B cell (primary cell): ENCODE results near the gene GOLGB1. TPM values are rescaled to one million over a fixed set of nuclear protein-coding genes. Genes with fewer than 3 reads are reported as not detected.

Experiments used
- ATAC-seq: fragments of 200-7000 bp; cut with Tn5 transposase; one replicate; pipeline ENCODE4 v1.10.0; 2021; ENCODE audit warnings: low read depth, mild to moderate bottlenecking, moderate number of reproducible peaks, moderate library complexity
- CTCF ChIA-PET: fragments of 350-600 bp; sonication (Branson Sonifier 250); formaldehyde crosslinking; loops from one replicate; lab custom pipeline; 2021; ENCODE audit warnings: antibody characterized with exemption, inconsistent platforms; lab: Charles Lee
- POLR2A ChIA-PET: fragments of 350-600 bp; sonication (Branson Sonifier 250); formaldehyde crosslinking; loops from one replicate; lab custom pipeline; 2021; ENCODE audit warnings: antibody characterized with exemption; lab: Charles Lee
- DNase-seq: peaks from one replicate; pipeline ENCODE4 v3.0.0; 2013
- H2AFZ ChIP-seq: 2 replicates; pipeline ENCODE4 v1.6.1; 2012; ENCODE audit warnings: mild to moderate bottlenecking, low read depth, low read length; ENCODE audit not compliant: insufficient read depth, poor library complexity, severe bottlenecking
- H3K27ac ChIP-seq, 2 donors: 1 replicate in 1 of 2; 2 replicates in 1 of 2; pipeline ENCODE4 v1.5.1; 2012 to 2013; ENCODE audit warnings: low read length in 2 of 2, mild to moderate bottlenecking in 2 of 2, moderate library complexity in 1 of 2
- H3K27me3 ChIP-seq, 4 experiments: fragments of 200-600 bp in 1 of 4; sonication (generic) in 1 of 4; replicated peaks in 1 of 4; 1 replicate in 2 of 4; 2 replicates in 2 of 4; pipeline versions ENCODE4 v1.6.1 to v1.7.0; 2013 to 2016; ENCODE audit warnings: low read length in 3 of 4, mild to moderate bottlenecking in 2 of 4, mixed read lengths in 1 of 4, moderate library complexity in 1 of 4; ENCODE audit not compliant: insufficient read depth in 4 of 4, control insufficient read depth in 3 of 4; ENCODE audit errors: control extremely low read depth in 1 of 4
- H3K36me3 ChIP-seq, 2 experiments: replicated peaks in 1 of 2; 1 replicate in 1 of 2; 2 replicates in 1 of 2; pipeline versions ENCODE4 v1.6.1 to v1.7.1; 2013; ENCODE audit warnings: low read length in 1 of 2; ENCODE audit not compliant: insufficient read depth in 2 of 2, control insufficient read depth in 1 of 2; ENCODE audit errors: control extremely low read depth in 1 of 2, extremely low read depth in 1 of 2
- H3K4me1 ChIP-seq, 2 donors: fragments of 200-600 bp in 1 of 2; sonication (generic) in 1 of 2; 1 replicate in 1 of 2; 2 replicates in 1 of 2; pipeline versions ENCODE4 v1.5.1 to v1.6.1; 2013 to 2017; ENCODE audit warnings: low read length in 2 of 2; ENCODE audit not compliant: control insufficient read depth in 2 of 2, insufficient read depth in 2 of 2
- H3K4me2 ChIP-seq: replicated peaks from 2 replicates; pipeline ENCODE3; 2012; ENCODE audit warnings: mild to moderate bottlenecking, low read depth, low read length; ENCODE audit not compliant: poor library complexity, severe bottlenecking
- H3K4me3 ChIP-seq, 5 experiments: fragments of 200-600 bp in 1 of 5; sonication (generic) in 1 of 5; 1 replicate in 3 of 5; 2 replicates in 2 of 5; pipeline versions ENCODE4 v1.5.1 to v1.7.0; 2011 to 2016; ENCODE audit warnings: low read length in 4 of 5, mild to moderate bottlenecking in 4 of 5, low read depth in 2 of 5, control low read depth in 1 of 5, moderate library complexity in 1 of 5; ENCODE audit not compliant: insufficient read depth in 1 of 5; ENCODE audit errors: control extremely low read depth in 1 of 5, extremely low read depth in 1 of 5
- H3K79me2 ChIP-seq: fragments of 200-600 bp; sonication (generic); one replicate; pipeline ENCODE4 v1.6.0; 2016; ENCODE audit warnings: low read length; ENCODE audit not compliant: control insufficient read depth, insufficient read depth
- H3K9ac ChIP-seq: fragments of 200-600 bp; sonication (generic); 2 replicates; pipeline ENCODE4 v1.6.1; 2017; ENCODE audit warnings: mild to moderate bottlenecking, low read length, moderate library complexity
- H3K9me3 ChIP-seq, 3 donors: one replicate each; pipeline versions ENCODE4 v1.6.1 to v1.7.1; 2013; ENCODE audit warnings: low read length in 2 of 3; ENCODE audit not compliant: control insufficient read depth in 2 of 3, insufficient read depth in 1 of 3; ENCODE audit errors: control extremely low read depth in 1 of 3
- H4K20me1 ChIP-seq: 2 replicates; pipeline ENCODE4 v1.6.0; 2012; ENCODE audit warnings: mild to moderate bottlenecking, low read length; ENCODE audit not compliant: insufficient read depth, control insufficient read depth, poor library complexity, severe bottlenecking
- H3K27ac Mint-ChIP-seq: one replicate; pipeline ENCODE4 v1.8.0; 2021; ENCODE audit warnings: mixed read lengths
- H3K27me3 Mint-ChIP-seq: one replicate; pipeline ENCODE4 v1.8.0; 2021; ENCODE audit warnings: mixed read lengths
- H3K4me1 Mint-ChIP-seq: one replicate; pipeline ENCODE4 v1.8.0; 2021; ENCODE audit warnings: mixed read lengths
- H3K4me3 Mint-ChIP-seq: one replicate; pipeline ENCODE4 v1.8.0; 2021; ENCODE audit warnings: mixed read lengths
- H3K9me3 Mint-ChIP-seq: one replicate; pipeline ENCODE4 v1.8.0; 2022; ENCODE audit warnings: mixed read lengths; ENCODE audit not compliant: insufficient read depth
- EZH2 ChIP-seq: IDR thresholded peaks from 2 replicates; pipeline ENCODE4 v1.6.1; 2012; ENCODE audit warnings: borderline replicate concordance, low read depth, mild to moderate bottlenecking, moderate library complexity, low read length; ENCODE audit not compliant: insufficient read depth, poor library complexity, severe bottlenecking
- WGBS: methylation state at CpG from one replicate; pipeline ENCODE4 v1.1.5; 2013; ENCODE audit warnings: missing lambda C conversion rate; ENCODE audit not compliant: insufficient coverage; 5-methylcytosine and 5-hydroxymethylcytosine counted together
- intact Hi-C: fragments of 100-400 bp; cut with micrococcal nuclease; formaldehyde crosslinking; loops from one replicate; pipeline ENCODE4 v1.10.0; 2022
- polyA plus RNA-seq: library from polyadenylated mRNA; depleted of rRNA; stranded (reverse); fragments of >200 nt; gene quantifications from 2 replicates; pipeline ENCODE4 v1.2.3, GENCODE V29; 2012
- total RNA-seq, 2 donors: library from RNA; stranded (reverse); fragments of 120-200 nt in 1 of 2; gene quantifications; 1 replicate in 1 of 2; 2 replicates in 1 of 2; pipeline versions ENCODE4 v1.2.3 to v1.2.4, GENCODE V29; 2013 to 2022
- TF ChIP-seq, protein P1 (sequence below): fragments of 200-600 bp; IDR thresholded peaks from one replicate; pipeline ENCODE4 v1.8.0; 2022; ENCODE audit warnings: antibody characterized with exemption, mild to moderate bottlenecking

Gene GOLGB1
- total and polyA plus RNA-seq, 2 donors (not counting 1 experiment from before 2014, with no cell fraction given): 6.2 to 58.7 TPM

DNA sequence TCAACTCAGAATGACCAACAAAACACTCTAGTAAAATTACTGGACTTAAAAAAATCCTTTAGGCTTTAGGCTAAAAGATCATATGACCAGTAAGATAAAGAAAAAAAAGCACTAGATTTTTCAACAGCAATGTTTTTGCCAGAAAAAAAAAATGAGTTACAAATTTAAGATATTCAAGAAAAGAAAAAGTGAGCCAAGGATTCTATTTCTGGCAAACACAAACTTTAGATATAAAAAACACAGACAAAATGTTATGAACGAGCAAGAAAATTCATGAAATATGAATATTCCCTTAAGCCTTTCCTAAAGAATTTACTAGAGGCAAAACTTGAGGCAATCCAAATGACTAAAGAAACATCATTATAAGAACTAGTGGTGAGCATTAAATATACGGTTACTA is 8.6 kb downstream of the GOLGB1 start:
- Histone ChIP-seq H3K27ac (no peak overlapping the region), H3K4me2 (no peak overlapping the region), H3K36me3 (peaks cover 0 to 2% of the 10 kb centered on the region in 2 experiments), H3K79me2 (peaks cover 88% of the 10 kb centered on the region), H3K9ac (no peak overlapping the region), H2AFZ (no peak overlapping the region), H3K4me3 (no peak overlapping the region), H3K9me3 (no peaks in the 10 kb centered on the region), H3K27me3 (no peaks in the 10 kb centered on the region), H3K4me1 (peaks cover 0 to 3% of the 10 kb centered on the region in 2 donors), H4K20me1 (no peaks in the 10 kb centered on the region)
- DNase-seq: no peak
- Mint-ChIP-seq H3K27me3 (no peaks in the 10 kb centered on the region), H3K27ac (no peak overlapping the region), H3K4me1 (peaks cover 34% of the 10 kb centered on the region), H3K4me3 (no peak overlapping the region), H3K9me3 (no peaks in the 10 kb centered on the region)
- no peak for TF ChIP-seq EZH2
- TF ChIP-seq, protein P1, sequence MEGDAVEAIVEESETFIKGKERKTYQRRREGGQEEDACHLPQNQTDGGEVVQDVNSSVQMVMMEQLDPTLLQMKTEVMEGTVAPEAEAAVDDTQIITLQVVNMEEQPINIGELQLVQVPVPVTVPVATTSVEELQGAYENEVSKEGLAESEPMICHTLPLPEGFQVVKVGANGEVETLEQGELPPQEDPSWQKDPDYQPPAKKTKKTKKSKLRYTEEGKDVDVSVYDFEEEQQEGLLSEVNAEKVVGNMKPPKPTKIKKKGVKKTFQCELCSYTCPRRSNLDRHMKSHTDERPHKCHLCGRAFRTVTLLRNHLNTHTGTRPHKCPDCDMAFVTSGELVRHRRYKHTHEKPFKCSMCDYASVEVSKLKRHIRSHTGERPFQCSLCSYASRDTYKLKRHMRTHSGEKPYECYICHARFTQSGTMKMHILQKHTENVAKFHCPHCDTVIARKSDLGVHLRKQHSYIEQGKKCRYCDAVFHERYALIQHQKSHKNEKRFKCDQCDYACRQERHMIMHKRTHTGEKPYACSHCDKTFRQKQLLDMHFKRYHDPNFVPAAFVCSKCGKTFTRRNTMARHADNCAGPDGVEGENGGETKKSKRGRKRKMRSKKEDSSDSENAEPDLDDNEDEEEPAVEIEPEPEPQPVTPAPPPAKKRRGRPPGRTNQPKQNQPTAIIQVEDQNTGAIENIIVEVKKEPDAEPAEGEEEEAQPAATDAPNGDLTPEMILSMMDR: no peak
- WGBS: no CpG with 5 or more reads among the region's 2 CpGs
- no peak for ATAC-seq
- ChIA-PET CTCF (no interaction called here), POLR2A (no interaction called here)
- intact Hi-C loops: no loop called here

DNA sequence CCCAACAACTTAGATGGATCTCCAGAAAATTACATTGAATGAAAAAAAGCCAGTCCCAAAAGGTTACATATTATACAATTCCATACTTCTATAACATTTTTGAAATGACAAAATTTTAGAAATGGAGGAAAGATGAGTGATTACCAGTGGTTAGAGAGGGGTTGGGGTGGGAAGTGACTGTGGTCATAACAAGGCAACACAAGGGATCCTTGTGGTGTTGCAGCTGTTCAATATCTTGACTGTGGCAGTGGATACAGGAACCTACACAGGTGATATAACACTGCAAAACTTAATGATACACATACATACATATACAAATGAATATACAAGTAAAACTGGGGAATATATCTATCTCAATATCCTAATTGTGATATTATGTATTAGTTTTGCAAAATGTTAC is 9.6 kb downstream of the GOLGB1 start:
- Mint-ChIP-seq H3K27me3 (no peaks in the 10 kb centered on the region), H3K4me1 (peaks cover 38% of the 10 kb centered on the region), H3K27ac (no peak overlapping the region), H3K4me3 (no peak overlapping the region), H3K9me3 (no peaks in the 10 kb centered on the region)
- Histone ChIP-seq H4K20me1 (no peaks in the 10 kb centered on the region), H3K27me3 (no peaks in the 10 kb centered on the region), H3K4me3 (no peak overlapping the region), H3K36me3 (peaks cover 0 to 2% of the 10 kb centered on the region in 2 experiments), H3K4me1 (peaks cover 0 to 3% of the 10 kb centered on the region in 2 donors), H3K27ac (no peak overlapping the region), H3K4me2 (no peak overlapping the region), H3K79me2 (peaks cover 87% of the 10 kb centered on the region), H3K9ac (no peak overlapping the region), H2AFZ (no peak overlapping the region), H3K9me3 (no peaks in the 10 kb centered on the region)
- DNase-seq (no peak), ATAC-seq (no peak)
- ChIA-PET CTCF (no interaction called here), POLR2A (no interaction called here)
- TF ChIP-seq EZH2: no peak
- TF ChIP-seq, protein P1: no peak
- intact Hi-C loops: no loop called here
